Measurements from ENCODE around the gene ERGIC1. TPM values are rescaled to one million over a fixed set of nuclear protein-coding genes. Genes with fewer than 3 reads are reported as not detected.

ERGIC1 gene
- total RNA-seq, 2 donors from 2014 or later: 46.5 to 93.1 TPM

GRCh38 chr5:172823840-172824362 is 10.2 kb upstream of the ERGIC1 start:
- ATAC-seq (no peak), DNase-seq (no peak)
- H3K27me3 ChIP-seq: no peaks in the 10 kb centered on the region
- 63 to 72% methylated on average over 6 of the region's 6 CpGs for WGBS, 2 donors
- TF ChIP-seq CTCF (IDR thresholded peaks at IDR 0.05) (no peak), POLR2A (IDR thresholded peaks at IDR 0.05) (no peak)
- intact Hi-C loops (cut with DNase I): no loop called here
- H3K9me3 ChIP-seq: peaks cover 0 to 5% (median 0%) of the 10 kb centered on the region in 3 donors
- H3K4me3 ChIP-seq: no peak overlapping the region
- H3K4me1 ChIP-seq: no peaks in the 10 kb centered on the region
- no peak overlapping the region for H3K27ac ChIP-seq
- no peaks in the 10 kb centered on the region for H3K36me3 ChIP-seq (replicated peaks in 1 of 2; ENCODE audit: insufficient read depth in 1 of 2, low read depth in 2 of 2)

GRCh38 chr5:172825610-172826204 is 8.3 kb upstream of the ERGIC1 start:
- Histone ChIP-seq H3K36me3 (replicated peaks in 1 of 2; ENCODE audit: insufficient read depth in 1 of 2, low read depth in 2 of 2) (no peaks in the 10 kb centered on the region), H3K9me3 (peaks cover 0 to 5% (median 0%) of the 10 kb centered on the region in 3 donors), H3K27ac (no peak overlapping the region), H3K4me3 (no peak overlapping the region), H3K4me1 (no peaks in the 10 kb centered on the region), H3K27me3 (no peaks in the 10 kb centered on the region)
- TF ChIP-seq CTCF (IDR thresholded peaks at IDR 0.05): no peak
- 39 to 44% methylated on average over 2 of the region's 2 CpGs for WGBS, 2 donors
- no peak for ATAC-seq
- intact Hi-C loops (cut with DNase I): no loop called here
- DNase-seq: no peak

GRCh38 chr5:172827841-172828240 is 6.2 kb upstream of the ERGIC1 start:
- DNase-seq: no peak
- ATAC-seq: no peak
- Histone ChIP-seq H3K4me3 (no peak overlapping the region), H3K27me3 (no peaks in the 10 kb centered on the region), H3K4me1 (no peaks in the 10 kb centered on the region), H3K9me3 (peaks cover 0 to 5% (median 0%) of the 10 kb centered on the region in 3 donors), H3K36me3 (replicated peaks in 1 of 2; ENCODE audit: insufficient read depth in 1 of 2, low read depth in 2 of 2) (no peaks in the 10 kb centered on the region), H3K27ac (no peak overlapping the region)
- TF ChIP-seq POLR2A (IDR thresholded peaks at IDR 0.05): no peak
- TF ChIP-seq CTCF (IDR thresholded peaks at IDR 0.05): no peak
- 30 to 58% methylated on average over 2 of the region's 2 CpGs for WGBS, 2 donors
- intact Hi-C loops (cut with DNase I): no loop called here

- H3K36me3 ChIP-seq (replicated peaks in 1 of 2; ENCODE audit: insufficient read depth in 1 of 2, low read depth in 2 of 2): no peaks in the 10 kb centered on the region
- H3K4me1 ChIP-seq: peaks cover 9% of the 10 kb centered on the region
- peaks cover 0 to 5% (median 0%) of the 10 kb centered on the region in 3 donors for H3K9me3 ChIP-seq
- H3K27me3 ChIP-seq: no peaks in the 10 kb centered on the region
- no peak overlapping the region for H3K4me3 ChIP-seq
- 61 to 64% methylated on average over 6 of the region's 6 CpGs for WGBS, 2 donors
- H3K27ac ChIP-seq: no peak overlapping the region
- no peak for DNase-seq
- no peak for TF ChIP-seq CTCF (IDR thresholded peaks at IDR 0.05)
- TF ChIP-seq POLR2A (IDR thresholded peaks at IDR 0.05): no peak
- intact Hi-C loops (cut with DNase I): no loop called here
- no peak for ATAC-seq
These were observed 5.1 kb upstream of the ERGIC1 start for GRCh38 chr5:172828911-172829431.

Data from body of pancreas (tissue), 4 donors.